Liver (tissue), 9 donors: ENCODE data around the gene COX8A. TPM values are rescaled to one million over a fixed set of nuclear protein-coding genes. Genes with fewer than 3 reads are reported as not detected.
A peak's percentile ranks its signal among the peaks of the same experiment; 100 is the strongest.

Experiments used
- DNase-seq: peaks from one replicate; pipeline ENCODE4 v3.0.0-alpha.2; 2017; ENCODE audit warnings: low spot score
- H3K27ac ChIP-seq, 2 donors: one replicate each; pipeline ENCODE4 v1.7.0; 2013; ENCODE audit warnings: inconsistent platforms in 2 of 2, low read length in 2 of 2, control low read depth in 1 of 2, low read depth in 1 of 2, mild to moderate bottlenecking in 1 of 2
- H3K27me3 ChIP-seq, 4 donors: one replicate each; pipeline versions ENCODE4 v1.6.1 to v1.7.0; 2013; ENCODE audit warnings: low read length in 3 of 4, inconsistent platforms in 1 of 4, mild to moderate bottlenecking in 1 of 4, moderate library complexity in 1 of 4; ENCODE audit not compliant: control insufficient read depth in 4 of 4, insufficient read depth in 4 of 4
- H3K36me3 ChIP-seq, 4 donors: one replicate each; pipeline versions ENCODE4 v1.6.1 to v1.7.0; 2013; ENCODE audit warnings: low read length in 3 of 4, mild to moderate bottlenecking in 3 of 4, low read depth in 1 of 4, moderate library complexity in 1 of 4; ENCODE audit not compliant: control insufficient read depth in 4 of 4, insufficient read depth in 3 of 4
- H3K4me1 ChIP-seq, 4 donors: one replicate each; pipeline versions ENCODE4 v1.6.1 to v1.7.0; 2013; ENCODE audit warnings: low read length in 3 of 4, mild to moderate bottlenecking in 3 of 4, moderate library complexity in 1 of 4; ENCODE audit not compliant: control insufficient read depth in 4 of 4, insufficient read depth in 4 of 4
- H3K4me3 ChIP-seq, 3 donors: one replicate each; pipeline versions ENCODE4 v1.6.1 to v1.7.0; 2013; ENCODE audit warnings: low read length in 3 of 3, control low read depth in 1 of 3, low read depth in 1 of 3, mild to moderate bottlenecking in 1 of 3
- H3K9ac ChIP-seq, 2 donors: one replicate each; pipeline ENCODE4 v1.7.0; 2013; ENCODE audit warnings: low read length in 2 of 2, mild to moderate bottlenecking in 2 of 2, moderate library complexity in 2 of 2, control low read depth in 1 of 2, low read depth in 1 of 2
- H3K9me3 ChIP-seq, 4 donors: one replicate each; pipeline versions ENCODE4 v1.6.1 to v1.7.0; 2013; ENCODE audit warnings: low read length in 3 of 4; ENCODE audit not compliant: control insufficient read depth in 4 of 4
- ATF3 ChIP-seq: IDR thresholded peaks from 2 replicates; pipeline ENCODE4 v1.6.1; 2016; ENCODE audit warnings: antibody characterized with exemption
- CTCF ChIP-seq: fragments of 150-350 bp; IDR thresholded peaks from 2 replicates; pipeline ENCODE4 v1.5.1; 2017; ENCODE audit warnings: improper control_type of control experiment, low read depth, low read length; ENCODE audit not compliant: missing input control
- EGR1 ChIP-seq, 2 donors: IDR thresholded peaks; 2 replicates each; pipeline ENCODE4 v1.6.1; 2016 to 2018; ENCODE audit warnings: antibody characterized with exemption in 2 of 2, low read depth in 2 of 2
- FOXA1 ChIP-seq: IDR thresholded peaks from 2 replicates; pipeline ENCODE4 v1.6.1; 2016; ENCODE audit warnings: antibody characterized with exemption
- FOXA2 ChIP-seq: IDR thresholded peaks from 2 replicates; pipeline ENCODE4 v1.6.1; 2016; ENCODE audit warnings: antibody characterized with exemption
- GABPA ChIP-seq, 2 donors: IDR thresholded peaks in 1 of 2; conservative IDR thresholded peaks in 1 of 2; 2 replicates each; pipeline ENCODE4 v1.6.1; 2016; ENCODE audit warnings: antibody characterized with exemption in 2 of 2, mild to moderate bottlenecking in 1 of 2, moderate library complexity in 1 of 2
- HNF4A ChIP-seq, 2 donors: conservative IDR thresholded peaks; 2 replicates each; pipeline ENCODE4 v1.6.1; 2016; ENCODE audit warnings: antibody characterized with exemption in 2 of 2, mild to moderate bottlenecking in 2 of 2
- HNF4G ChIP-seq: IDR thresholded peaks from 2 replicates; pipeline ENCODE4 v1.6.1; 2016; ENCODE audit warnings: antibody characterized with exemption
- JUND ChIP-seq, 2 donors: IDR thresholded peaks; 2 replicates each; pipeline ENCODE4 v1.6.1; 2016; ENCODE audit warnings: antibody characterized with exemption in 2 of 2
- MAX ChIP-seq: IDR thresholded peaks from 2 replicates; pipeline ENCODE4 v1.6.1; 2016; ENCODE audit warnings: antibody characterized with exemption
- NR2F2 ChIP-seq: IDR thresholded peaks from 2 replicates; pipeline ENCODE4 v1.6.1; 2016; ENCODE audit warnings: antibody characterized with exemption
- RAD21 ChIP-seq, 2 donors: IDR thresholded peaks; 2 replicates each; pipeline ENCODE4 v1.6.1; 2016; ENCODE audit warnings: antibody characterized with exemption in 2 of 2, mild to moderate bottlenecking in 2 of 2
- REST ChIP-seq: IDR thresholded peaks from 2 replicates; pipeline ENCODE4 v1.6.1; 2016; ENCODE audit warnings: antibody characterized with exemption, mild to moderate bottlenecking
- RXRA ChIP-seq, 2 donors: IDR thresholded peaks; 2 replicates each; pipeline ENCODE4 v1.6.1; 2017 to 2018; ENCODE audit warnings: antibody characterized with exemption in 2 of 2, mild to moderate bottlenecking in 1 of 2
- SP1 ChIP-seq: IDR thresholded peaks from 2 replicates; pipeline ENCODE4 v1.6.1; 2018; ENCODE audit warnings: antibody characterized with exemption, mild to moderate bottlenecking
- TAF1 ChIP-seq: conservative IDR thresholded peaks from 2 replicates; pipeline ENCODE4 v1.6.1; 2016; ENCODE audit warnings: antibody characterized with exemption, mild to moderate bottlenecking
- YY1 ChIP-seq: IDR thresholded peaks from 2 replicates; pipeline ENCODE4 v1.6.1; 2016; ENCODE audit warnings: antibody characterized with exemption, mild to moderate bottlenecking
- ZBTB33 ChIP-seq: IDR thresholded peaks from 2 replicates; pipeline ENCODE4 v1.6.1; 2016; ENCODE audit warnings: antibody characterized with exemption
- WGBS: extraction: QIAGEN DNeasy Blood & Tissue Kit; methylation state at CpG from one replicate; pipeline ENCODE4 v1.1.7; 2013; 5-methylcytosine and 5-hydroxymethylcytosine counted together
- polyA plus RNA-seq, 2 donors: library from polyadenylated mRNA; stranded (reverse) in 1 of 2; unstranded in 1 of 2; fragments of 200-250 nt in 1 of 2; fragments of >200 nt in 1 of 2; fragmentation: Nextera tagmentation in 1 of 2; extraction: Ambion mirVana in 1 of 2; gene quantifications; one replicate each; pipeline versions ENCODE4 v1.2.1 to v1.2.3, GENCODE V29; 2013 to 2015
- total RNA-seq, 2 donors: library from RNA; depleted of rRNA; stranded (reverse); fragments of >200 nt; gene quantifications; one replicate each; pipeline ENCODE4 v1.2.3, GENCODE V29; 2014
- donor health status: healthy.
- donor health status: healthy.
- donor health status: healthy.
- donor health status: healthy.
- donor health status: healthy.

The COX8A gene
- total and polyA plus RNA-seq, 4 donors, result 250 to 586 (median 363) TPM

GRCh38 chr11:63938479-63939396, 35.7 kb upstream of the COX8A start, which contains the start of gene NAA40:
TSS of gene NAA40 (plus strand) at chr11:63939002. CDS start at chr11:63939097, 95 bp downstream.
- peak; percentile 92 for DNase-seq

More at GRCh38 chr11:63938479-63939396, 35.7 kb upstream of the COX8A start, which contains the start of gene NAA40:
- under 1% methylated on average over 91 of the region's 92 CpGs for WGBS
- no peaks in the 10 kb centered on the region for H3K9me3 ChIP-seq
- no peaks in the 10 kb centered on the region for H3K27me3 ChIP-seq
- H3K36me3 ChIP-seq, result no peaks in the 10 kb centered on the region
- H3K9ac ChIP-seq, result peak within 1 kb of the TSS; percentile 45 to 75
- H3K4me1 ChIP-seq, result peaks cover 3 to 16% (median 11%) of the 10 kb centered on the region in 4 donors
- no peak for TF ChIP-seq YY1
- no peak for TF ChIP-seq HNF4G
- peak in 1 of 2 donors; percentile 11 for TF ChIP-seq RXRA (IDR thresholded peaks at IDR 0.05)
- no peak for TF ChIP-seq HNF4A (conservative IDR thresholded peaks at IDR 0.05)
- no peak for TF ChIP-seq NR2F2
- TF ChIP-seq TAF1, result no peak
- TF ChIP-seq JUND (IDR thresholded peaks at IDR 0.05), result no peak
- TF ChIP-seq EGR1 (IDR thresholded peaks at IDR 0.05; ENCODE audit: low read depth in 2 of 2), result peak in 1 of 2 donors; percentile 54
- TF ChIP-seq RAD21 (IDR thresholded peaks at IDR 0.05), result no peak
- no peak for TF ChIP-seq FOXA1
- no peak for TF ChIP-seq CTCF
- no peak for TF ChIP-seq FOXA2
- peak; percentile 68 for TF ChIP-seq SP1
- TF ChIP-seq ZBTB33, result no peak
- TF ChIP-seq ATF3, result no peak
- TF ChIP-seq REST, result no peak
- TF ChIP-seq MAX, result no peak
- TF ChIP-seq GABPA (IDR thresholded peaks at IDR 0.05 in 1 of 2, conservative IDR thresholded peaks at IDR 0.05 in 1 of 2), result peak in 1 of 2 donors; percentile 10
- peak within 1 kb of the TSS; percentile 18 to 64 for H3K27ac ChIP-seq
- peak within 1 kb of the TSS; percentile 69 to 73 (median 71) for H3K4me3 ChIP-seq
